Endodermal cell (in vitro differentiated cells): ENCODE measurements around the gene KRT25. TPM values are rescaled to one million over a fixed set of nuclear protein-coding genes. Genes with fewer than 3 reads are reported as not detected.

Experiments used
- DNase-seq: peaks from one replicate; pipeline ENCODE4 v3.0.0-alpha.2; 2017
- H3K27ac ChIP-seq: 2 replicates; pipeline ENCODE4 v1.5.1; 2013; ENCODE audit warnings: mild to moderate bottlenecking, low read depth, low read length, moderate library complexity
- H3K27me3 ChIP-seq: 2 replicates; pipeline ENCODE4 v1.6.1; 2013; ENCODE audit warnings: mild to moderate bottlenecking, low read length, moderate library complexity; ENCODE audit not compliant: insufficient read depth, control insufficient read depth, poor library complexity, severe bottlenecking
- H3K36me3 ChIP-seq: 2 replicates; pipeline ENCODE4 v1.7.0; 2013; ENCODE audit warnings: mild to moderate bottlenecking, low read length, moderate library complexity; ENCODE audit not compliant: control insufficient read depth, insufficient read depth
- H3K4me1 ChIP-seq: one replicate; pipeline ENCODE4 v1.7.0; 2013; ENCODE audit warnings: low read length; ENCODE audit not compliant: control insufficient read depth, insufficient read depth
- H3K4me3 ChIP-seq: 2 replicates; pipeline ENCODE4 v1.5.1; 2013; ENCODE audit warnings: mild to moderate bottlenecking, low read length, moderate library complexity
- H3K9ac ChIP-seq: 2 replicates; pipeline ENCODE4 v1.6.1; 2013; ENCODE audit warnings: mild to moderate bottlenecking, low read length, moderate library complexity; ENCODE audit not compliant: poor library complexity, severe bottlenecking; ENCODE audit errors: extremely low read depth
- H3K9me3 ChIP-seq: 2 replicates; pipeline ENCODE4 v1.6.1; 2013; ENCODE audit warnings: mild to moderate bottlenecking, low read length, moderate library complexity; ENCODE audit not compliant: control insufficient read depth
- H3K27ac Mint-ChIP-seq: 2 replicates; pipeline ENCODE4 v1.8.0; 2020; ENCODE audit warnings: mixed read lengths
- H3K27me3 Mint-ChIP-seq: 2 replicates; pipeline ENCODE4 v1.8.0; 2021; ENCODE audit warnings: mild to moderate bottlenecking, mixed read lengths; ENCODE audit not compliant: insufficient read depth
- H3K36me3 Mint-ChIP-seq: 2 replicates; pipeline ENCODE4 v1.8.0; 2020; ENCODE audit warnings: low read depth, mixed read lengths
- H3K4me1 Mint-ChIP-seq: 2 replicates; pipeline ENCODE4 v1.8.0; 2020; ENCODE audit warnings: mixed read lengths
- H3K4me3 Mint-ChIP-seq: 2 replicates; pipeline ENCODE4 v1.8.0; 2020; ENCODE audit warnings: mild to moderate bottlenecking, moderate library complexity, mixed read lengths
- H3K9me3 Mint-ChIP-seq: 2 replicates; pipeline ENCODE4 v1.8.0; 2020; ENCODE audit warnings: mild to moderate bottlenecking, mixed read lengths
- CTCF ChIP-seq: fragments of 200-600 bp; sonication (generic); conservative IDR thresholded peaks from 2 replicates; pipeline ENCODE4 v1.5.0; 2021; ENCODE audit warnings: antibody characterized with exemption, mild to moderate bottlenecking
- WGBS, 2 experiments: methylation state at CpG; one replicate each; pipeline versions ENCODE4 v1.1.5 to v1.1.7; 2013; ENCODE audit warnings: missing lambda C conversion rate in 2 of 2, mixed read lengths in 1 of 2; ENCODE audit not compliant: insufficient coverage in 1 of 2, insufficient read length in 1 of 2; 5-methylcytosine and 5-hydroxymethylcytosine counted together
- total RNA-seq, 2 donors: library from RNA; stranded (reverse); fragmentation: NEBNext Ultra II Directional in 1 of 2; extraction: Animal tissue kit (Norgen Biotek cat#: 25700) in 1 of 2; gene quantifications; 2 replicates in 1 of 2; 3 replicates in 1 of 2; pipeline ENCODE4 v1.2.1, GENCODE V29; 2021

The KRT25 gene
- total RNA-seq, 2 donors from 2014 or later = not detected

- peaks cover 4% of the 10 kb centered on the region for H3K4me1 Mint-ChIP-seq
- H3K9me3 Mint-ChIP-seq = no peaks in the 10 kb centered on the region
- no peaks in the 10 kb centered on the region for H3K4me1 ChIP-seq
- H3K27me3 Mint-ChIP-seq = peaks cover 15% of the 10 kb centered on the region
- no peaks in the 10 kb centered on the region for H3K36me3 ChIP-seq
- no peaks in the 10 kb centered on the region for H3K36me3 Mint-ChIP-seq
- no peak overlapping the region for H3K9ac ChIP-seq
- no peak overlapping the region for H3K4me3 ChIP-seq
- H3K27ac Mint-ChIP-seq = no peak overlapping the region
- 49 to 50% methylated on average over 3 to 5 of the region's 6 CpGs for WGBS, 2 experiments
- no peaks in the 10 kb centered on the region for H3K9me3 ChIP-seq
- H3K27me3 ChIP-seq = no peaks in the 10 kb centered on the region
- H3K4me3 Mint-ChIP-seq = no peak overlapping the region
- no peak overlapping the region for H3K27ac ChIP-seq
- TF ChIP-seq CTCF = peak; percentile 86
- DNase-seq = no peak
Observed at GRCh38 chr17:40791787-40792436, 36.8 kb upstream of the KRT25 start.

GRCh38 chr17:40791111-40791510 lies 36.0 kb upstream of the KRT25 start:
- no peaks in the 10 kb centered on the region for H3K36me3 ChIP-seq
- TF ChIP-seq CTCF = no peak
- no peaks in the 10 kb centered on the region for H3K4me1 ChIP-seq
- H3K9me3 ChIP-seq = no peaks in the 10 kb centered on the region
- 75 to 97% methylated on average over 1 of the region's 1 CpG for WGBS, 2 experiments
- H3K9me3 Mint-ChIP-seq = no peaks in the 10 kb centered on the region
- no peak overlapping the region for H3K27ac Mint-ChIP-seq
- H3K4me3 ChIP-seq = no peak overlapping the region
- no peaks in the 10 kb centered on the region for H3K36me3 Mint-ChIP-seq
- H3K27ac ChIP-seq = no peak overlapping the region
- no peak for DNase-seq
- H3K27me3 ChIP-seq = no peaks in the 10 kb centered on the region
- H3K9ac ChIP-seq = no peak overlapping the region
- H3K4me3 Mint-ChIP-seq = no peak overlapping the region
- peaks cover 4% of the 10 kb centered on the region for H3K4me1 Mint-ChIP-seq
- H3K27me3 Mint-ChIP-seq = peaks cover 11% of the 10 kb centered on the region

GRCh38 chr17:40782450-40782849 lies 27.3 kb upstream of the KRT25 start, which contains the start of gene KRT27:
Gene KRT27, minus strand, starts transcription at chr17:40782550. Its CDS starts 57 bp downstream, at chr17:40782493.
- no peaks in the 10 kb centered on the region for H3K4me1 ChIP-seq
- Mint-ChIP-seq H3K4me1 (no peaks in the 10 kb centered on the region), H3K27ac (no peak within 1 kb of the TSS), H3K9me3 (peaks cover 4% of the 10 kb centered on the region), H3K27me3 (peaks cover 29% of the 10 kb centered on the region), H3K4me3 (no peak within 1 kb of the TSS), H3K36me3 (no peaks in the 10 kb centered on the region)
- no peak within 1 kb of the TSS for H3K9ac ChIP-seq
- no peak for TF ChIP-seq CTCF
- no peak within 1 kb of the TSS for H3K4me3 ChIP-seq
- no peak for DNase-seq
- 98 to 100% methylated on average over 4 of the region's 4 CpGs for WGBS, 2 experiments
- H3K27me3 ChIP-seq = peaks cover 8% of the 10 kb centered on the region
- H3K36me3 ChIP-seq = no peaks in the 10 kb centered on the region
- no peak within 1 kb of the TSS for H3K27ac ChIP-seq
- no peaks in the 10 kb centered on the region for H3K9me3 ChIP-seq
